ENCODE data around the gene BAIAP2.

GRCh38 chr17:81159611-81160265 lies 124.8 kb downstream of the BAIAP2 start:
- TF ChIP-seq EZH2 (IDR thresholded peaks at IDR 0.05): no peak
- TF ChIP-seq POLR2AphosphoS5 (IDR thresholded peaks at IDR 0.05; ENCODE audit: borderline replicate concordance, low read depth, low read length): no peak
- no peak for TF ChIP-seq FOXP2 (optimal IDR thresholded peaks at IDR 0.05; ENCODE audit: control extremely low read depth, extremely low read length, insufficient read depth)
